ENCODE data around the gene FRMD4A.

FRMD4A gene

DNA sequence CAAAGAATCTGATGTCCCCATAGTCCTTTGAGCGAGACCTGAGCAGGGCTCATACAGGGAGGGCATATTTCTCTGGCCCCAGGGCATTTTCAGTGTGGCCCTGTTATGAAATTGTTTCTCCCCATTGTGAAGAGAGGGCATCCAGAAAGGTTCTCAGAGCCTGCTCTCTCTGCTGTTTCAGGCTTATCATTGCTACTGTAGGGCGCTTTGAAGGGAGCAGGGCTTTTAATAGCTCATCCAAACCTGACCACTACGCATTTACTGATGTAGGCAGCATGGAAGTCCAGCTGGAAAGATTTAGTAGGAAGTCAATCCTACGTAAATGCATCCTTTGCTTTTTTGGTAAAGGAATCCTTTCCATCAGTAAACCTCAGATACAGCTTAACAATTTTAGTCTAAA is 675.9 kb downstream of the FRMD4A start:
- DNase-seq: no peak

DNA sequence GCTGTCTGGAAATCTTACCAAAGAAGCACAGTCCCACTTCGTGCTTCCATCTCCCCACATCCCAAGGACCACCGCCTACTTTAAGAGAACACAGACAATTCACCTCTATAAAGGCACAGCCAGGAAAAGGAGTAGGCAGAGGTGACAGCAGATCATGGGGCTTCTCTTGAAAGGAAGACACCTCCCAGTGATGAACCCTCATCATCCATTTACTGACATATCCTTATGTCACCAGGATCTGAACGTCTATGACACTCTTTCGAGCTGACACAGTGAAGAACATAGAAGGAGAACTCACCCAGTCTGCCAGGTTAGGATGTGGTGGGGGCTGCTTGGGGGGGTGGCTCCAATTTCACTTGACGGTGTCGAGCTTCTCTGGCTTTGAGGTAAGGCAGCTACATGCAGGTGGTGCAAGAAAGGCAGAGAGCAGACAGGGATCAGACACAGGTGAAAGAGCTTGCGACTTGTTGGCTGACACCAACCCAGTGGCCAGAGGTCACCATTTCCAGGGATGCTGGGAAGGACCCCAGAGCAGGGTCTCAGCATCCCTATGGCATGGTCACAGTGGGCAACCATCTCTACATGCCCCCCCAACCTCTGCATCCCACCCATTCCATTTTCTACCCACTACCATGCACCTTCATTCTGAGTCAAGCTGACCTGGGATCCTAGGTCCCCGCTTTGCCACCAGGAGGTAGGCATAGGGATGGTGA is 676.5 kb downstream of the FRMD4A start:
- no peak for DNase-seq

DNA sequence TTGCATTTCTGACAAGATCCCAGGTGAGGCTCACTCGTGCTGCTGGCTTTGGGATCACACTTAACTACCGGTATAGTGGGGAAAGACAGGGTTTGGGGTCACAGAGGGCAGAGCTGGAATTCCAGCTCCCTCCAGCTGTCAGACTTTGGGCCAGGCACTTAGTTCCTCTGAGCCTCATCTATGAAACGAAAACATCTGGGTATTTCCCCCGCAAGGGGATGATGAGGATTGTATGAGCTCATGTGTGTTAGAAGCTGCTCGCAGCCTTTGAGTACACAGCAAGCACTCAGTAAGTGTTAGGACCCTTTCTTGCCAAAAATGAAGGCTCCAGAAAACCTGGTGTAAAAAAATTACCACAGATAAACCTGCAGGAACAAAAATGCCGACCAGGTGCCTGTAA is 677.9 kb downstream of the FRMD4A start:
- no peak for DNase-seq

DNA sequence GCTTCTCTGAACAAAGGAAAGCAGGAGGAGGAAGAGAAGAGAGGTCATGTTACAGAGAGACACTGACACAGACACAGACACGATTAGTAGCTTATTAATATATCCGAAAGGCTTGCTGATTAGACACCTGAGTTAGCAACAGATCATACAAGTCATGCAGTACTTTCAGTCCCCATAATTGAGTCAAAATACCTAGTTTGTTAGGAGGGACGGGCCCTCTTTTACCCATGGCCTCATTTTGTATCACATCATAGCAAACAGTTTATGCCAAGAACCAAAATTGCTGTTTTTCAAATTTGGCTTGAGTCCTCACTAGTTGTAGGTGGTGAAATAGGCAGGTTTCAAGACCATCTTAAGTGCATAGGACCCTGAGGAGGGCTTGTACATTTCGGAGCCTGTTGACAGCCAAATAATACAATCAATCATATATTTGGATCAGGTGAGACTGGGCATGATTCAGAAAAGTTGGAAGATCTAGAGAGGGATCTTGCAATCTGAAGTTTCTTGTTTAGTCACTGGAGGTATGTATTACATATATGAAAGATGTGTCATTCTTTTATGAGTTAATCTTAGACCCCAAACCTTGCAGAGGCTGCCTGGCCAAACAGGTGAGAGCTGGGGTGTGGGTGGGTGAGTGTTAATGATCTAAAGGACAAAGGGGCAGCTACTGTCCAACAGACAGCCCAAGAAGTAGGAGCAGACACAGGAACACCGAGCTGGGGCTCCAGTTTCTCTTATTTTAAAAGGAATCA is 678.6 kb downstream of the FRMD4A start:
- DNase-seq: no peak

DNA sequence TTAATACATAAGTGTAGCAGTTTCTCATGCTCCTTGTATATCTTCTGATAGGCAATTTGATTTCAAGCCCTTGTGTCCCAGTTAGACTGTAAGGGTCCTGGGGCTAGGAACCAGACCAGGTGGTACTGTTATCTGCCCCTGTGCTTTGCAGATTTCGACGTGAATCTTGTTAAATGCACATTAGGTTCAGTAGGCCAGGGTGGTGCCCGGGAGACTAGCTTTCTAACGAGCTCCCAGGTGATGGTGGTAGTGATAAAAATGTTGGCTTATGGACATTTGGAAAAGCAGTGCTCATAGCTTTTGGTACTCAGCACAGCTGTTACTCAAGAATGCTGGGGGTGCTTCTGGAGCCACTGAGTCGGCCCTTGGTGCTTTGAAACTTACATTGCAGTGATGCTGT is 679.8 kb downstream of the FRMD4A start:
- DNase-seq: no peak

DNA sequence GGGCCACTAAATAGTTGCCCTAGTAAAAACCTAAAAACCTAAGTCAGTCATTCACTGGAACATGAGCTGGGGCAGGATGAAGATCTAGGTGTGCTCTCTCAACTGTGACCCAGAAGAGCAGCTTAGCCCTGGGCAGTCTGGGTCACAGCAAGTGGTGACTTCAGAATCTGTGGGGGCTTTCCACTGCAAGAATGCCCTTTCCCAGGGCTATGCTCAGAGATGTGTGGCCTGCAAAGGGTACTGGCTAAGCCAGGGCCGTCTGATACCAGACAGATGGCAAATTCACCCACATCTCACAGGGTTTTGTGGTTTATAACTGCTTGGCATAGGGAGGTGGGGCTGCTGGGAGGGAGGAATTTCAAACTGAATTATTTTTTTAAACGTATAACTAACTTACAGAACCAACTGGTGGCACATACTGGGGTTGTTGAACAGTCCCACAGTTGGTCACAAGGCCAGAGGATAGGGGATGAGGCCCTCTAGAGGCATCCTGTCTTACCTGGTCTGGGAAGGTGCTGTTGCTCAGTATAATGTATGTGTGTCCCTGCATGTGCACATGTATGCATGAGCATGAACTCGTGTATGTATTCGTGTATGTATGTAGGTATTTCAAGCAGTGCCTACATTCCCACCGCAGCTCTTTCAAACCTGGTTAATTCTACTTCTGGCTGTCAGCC is 680.7 kb downstream of the FRMD4A start:
- no peak for DNase-seq

DNA sequence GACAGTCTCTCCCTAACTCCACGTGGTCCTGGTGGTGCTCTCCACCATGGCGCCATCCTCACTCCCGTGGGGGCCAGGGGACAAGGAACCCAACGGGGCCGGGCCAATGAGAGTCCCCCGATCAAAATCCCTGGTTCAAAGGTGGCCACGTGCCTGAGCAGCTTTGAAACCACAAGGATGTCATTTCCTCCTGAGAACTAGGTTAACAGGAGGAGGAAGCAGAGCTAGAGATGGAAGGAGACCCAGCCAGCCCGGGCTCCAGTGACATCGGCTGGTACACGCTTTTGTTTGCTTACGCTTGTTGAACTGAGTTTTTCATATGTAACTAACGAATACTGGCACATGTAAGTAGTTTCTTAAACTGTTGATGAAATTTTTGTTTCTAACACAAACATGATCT is 682.3 kb downstream of the FRMD4A start:
- no peak for DNase-seq

DNA sequence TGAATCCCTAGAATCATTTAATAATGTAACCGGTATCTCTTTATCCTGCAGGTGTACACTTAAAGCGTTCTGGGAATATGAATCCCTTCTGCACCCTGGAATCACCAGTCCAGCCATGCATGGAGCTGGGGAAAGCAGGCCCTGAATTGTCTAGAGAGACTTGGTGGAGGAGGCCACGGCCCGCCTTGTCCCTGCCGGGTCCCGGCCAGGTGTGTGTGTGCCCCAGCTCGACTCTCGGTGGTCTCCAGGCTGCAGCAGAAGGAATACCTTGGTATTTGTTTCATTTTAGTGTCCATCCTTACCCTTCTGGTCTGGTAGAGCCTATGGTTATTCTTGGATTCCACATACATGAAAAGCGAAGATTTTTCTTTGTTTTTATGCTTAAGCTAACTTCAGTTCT is 685.9 kb downstream of the FRMD4A start:
- DNase-seq: no peak

DNA sequence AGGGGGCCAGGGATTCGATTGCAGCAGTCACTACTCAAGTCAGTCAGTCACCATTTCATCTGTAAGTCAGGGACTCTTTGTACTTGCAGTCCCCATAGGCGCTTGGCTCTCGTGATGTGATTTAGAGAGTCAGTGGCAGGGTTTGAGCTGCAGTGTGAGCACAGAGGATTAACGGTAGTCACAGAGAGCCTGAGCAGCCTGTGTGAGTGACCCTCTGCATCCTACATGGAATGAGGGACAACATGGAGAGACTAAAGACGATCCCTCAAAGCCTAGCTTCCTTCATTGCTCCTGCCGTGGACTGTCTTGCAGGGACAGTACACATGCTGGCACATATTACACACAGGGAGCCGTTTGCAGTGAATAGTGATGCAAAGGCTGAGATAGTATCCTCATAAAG is 687.7 kb downstream of the FRMD4A start:
- no peak for DNase-seq

DNA sequence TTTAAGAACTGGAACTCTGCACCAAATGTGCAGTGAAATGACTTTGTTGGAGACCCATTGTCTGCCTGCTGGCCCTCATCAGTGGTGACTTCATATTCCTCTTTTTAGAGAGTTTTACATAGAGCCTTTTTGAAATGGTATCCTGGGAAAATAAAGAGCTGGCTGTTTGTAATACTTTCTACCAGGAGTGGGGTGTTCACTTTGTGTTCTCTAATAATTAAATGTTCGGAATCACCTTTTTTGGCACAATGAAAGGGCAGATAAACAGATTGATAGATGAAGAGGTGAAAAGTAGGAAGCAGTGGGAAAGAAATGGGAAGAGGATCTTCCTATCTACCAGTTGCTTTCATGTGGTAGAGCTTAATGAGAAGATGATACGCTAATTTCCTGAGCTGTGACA is 688.4 kb downstream of the FRMD4A start:
- no peak for DNase-seq

DNA sequence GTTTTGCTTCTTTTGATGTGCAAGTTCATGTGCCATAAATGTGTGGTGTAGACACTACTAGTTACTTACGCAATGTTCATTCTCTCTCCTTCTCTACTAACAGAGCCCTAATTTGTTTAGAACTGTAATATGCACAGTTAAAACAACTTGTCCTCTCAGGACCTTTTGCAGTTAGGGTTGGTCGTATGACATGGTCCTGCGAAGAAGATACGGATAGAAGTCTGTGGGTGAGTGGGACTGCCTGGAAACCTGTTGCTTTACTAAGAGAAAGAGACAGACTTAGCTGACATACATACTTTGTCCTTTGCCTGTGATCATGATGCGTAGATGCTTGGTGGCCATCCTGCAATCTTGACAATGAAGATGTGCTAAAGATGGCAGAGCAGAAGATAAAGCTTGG is 692.8 kb downstream of the FRMD4A start:
- no peak for DNase-seq

DNA sequence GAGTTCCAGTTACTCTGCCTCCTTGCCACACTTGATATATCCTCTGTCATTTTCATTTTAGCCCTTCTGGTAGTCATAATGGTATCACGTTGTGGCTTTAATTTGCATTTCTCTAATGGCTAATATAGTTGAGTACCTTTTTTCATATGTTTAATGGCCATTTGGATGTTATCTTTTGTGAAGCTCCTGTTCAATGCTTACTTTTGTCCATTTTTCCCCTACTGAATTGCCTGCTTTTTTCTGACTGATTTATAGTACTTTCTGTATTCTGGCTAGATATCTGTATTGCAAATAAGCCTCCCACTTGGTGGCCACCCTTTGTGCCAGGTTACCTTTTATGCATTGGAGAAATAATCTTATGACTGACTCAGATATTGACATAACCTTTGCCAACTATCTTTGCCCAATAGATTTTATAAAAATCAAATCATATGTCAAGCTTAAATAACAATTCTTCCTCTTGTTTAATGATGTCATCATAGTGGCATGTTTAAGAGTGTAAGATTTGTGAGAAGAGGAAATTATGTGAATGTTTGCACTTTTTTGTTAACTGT is 693.3 kb downstream of the FRMD4A start:
- no peak for DNase-seq

DNA sequence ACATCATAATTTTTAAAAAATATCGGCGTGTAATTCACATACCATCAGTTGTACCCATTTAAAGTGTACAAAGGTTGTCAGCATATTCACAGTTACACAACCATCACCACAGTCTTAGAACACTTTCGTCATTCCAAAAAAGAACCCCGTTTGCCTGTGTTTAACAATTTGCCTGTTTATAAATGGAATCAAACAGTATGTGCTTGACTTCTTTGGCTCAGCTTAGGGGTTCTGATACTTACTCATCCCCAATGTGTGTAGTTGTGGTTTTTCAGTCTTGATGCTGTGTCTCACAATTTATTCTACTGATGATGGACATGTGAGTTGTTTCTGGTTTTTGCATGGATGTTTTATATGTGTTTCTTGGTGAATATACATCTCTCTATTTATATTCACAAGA is 693.9 kb downstream of the FRMD4A start:
- DNase-seq: no peak

DNA sequence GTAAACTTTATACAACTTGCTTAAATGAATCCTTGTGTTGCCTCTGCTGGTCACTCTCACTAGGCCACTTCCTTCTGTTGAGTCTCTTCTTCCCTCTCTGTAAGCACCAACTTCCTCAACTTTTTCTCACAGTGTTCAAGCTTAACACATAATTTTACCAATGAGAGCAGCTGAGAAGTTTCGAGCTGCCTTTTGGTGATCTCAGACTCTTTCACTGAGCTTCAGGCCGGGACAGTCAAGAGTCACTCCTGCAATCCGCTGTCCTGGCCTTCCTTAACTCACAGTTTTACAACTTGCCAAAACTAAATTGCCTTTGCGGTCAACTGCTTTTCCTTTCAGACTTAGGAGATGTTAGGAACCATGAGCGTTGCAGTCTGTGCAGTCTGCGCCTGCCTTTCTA is 696.5 kb downstream of the FRMD4A start:
- DNase-seq: no peak

DNA sequence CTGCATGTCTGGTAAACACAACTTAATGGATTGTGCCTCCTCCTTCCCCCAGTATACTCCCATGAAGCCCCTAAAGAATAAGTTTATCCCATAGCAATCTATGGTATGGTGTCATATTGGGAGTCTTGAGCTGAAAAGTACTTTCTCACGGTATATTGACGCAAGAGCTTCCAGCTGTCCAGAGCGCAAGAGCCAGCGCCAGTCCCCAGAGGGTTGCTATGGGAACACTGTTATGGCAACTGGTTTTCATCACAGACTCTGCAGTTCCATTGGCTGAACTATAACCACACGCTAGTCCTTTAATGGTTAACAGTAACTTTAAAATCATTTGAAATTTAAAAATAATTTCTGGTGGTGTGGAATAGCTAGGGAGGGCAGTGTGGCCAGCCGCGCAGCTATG is 697.0 kb downstream of the FRMD4A start:
- DNase-seq: no peak

DNA sequence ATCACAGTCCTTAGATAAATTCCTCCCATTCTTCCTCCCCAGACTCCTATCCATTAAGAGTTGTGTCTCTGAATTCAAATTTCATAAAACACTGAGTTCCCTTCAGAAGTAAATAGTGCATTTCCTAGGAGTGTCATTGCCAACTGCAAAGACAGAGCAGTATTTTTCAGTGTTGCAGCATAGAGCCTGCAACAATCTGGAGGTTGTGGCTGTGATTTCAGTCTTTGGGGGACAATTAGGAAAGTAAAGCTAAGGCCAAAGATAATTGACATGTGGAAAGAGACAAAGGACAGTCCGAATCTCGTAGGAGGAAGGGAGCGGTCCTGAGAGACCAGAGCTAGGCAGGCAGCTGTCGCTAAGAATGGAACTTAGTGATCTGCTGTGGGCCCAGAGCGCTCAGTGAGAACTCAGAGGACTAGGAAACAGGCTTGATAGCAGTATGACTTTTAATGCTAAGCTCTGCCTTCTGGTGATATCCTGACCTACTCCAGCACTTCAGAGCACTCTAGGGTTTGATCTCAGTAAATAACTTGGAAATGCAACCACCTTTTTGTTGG is 697.8 kb downstream of the FRMD4A start:
- no peak for DNase-seq

DNA sequence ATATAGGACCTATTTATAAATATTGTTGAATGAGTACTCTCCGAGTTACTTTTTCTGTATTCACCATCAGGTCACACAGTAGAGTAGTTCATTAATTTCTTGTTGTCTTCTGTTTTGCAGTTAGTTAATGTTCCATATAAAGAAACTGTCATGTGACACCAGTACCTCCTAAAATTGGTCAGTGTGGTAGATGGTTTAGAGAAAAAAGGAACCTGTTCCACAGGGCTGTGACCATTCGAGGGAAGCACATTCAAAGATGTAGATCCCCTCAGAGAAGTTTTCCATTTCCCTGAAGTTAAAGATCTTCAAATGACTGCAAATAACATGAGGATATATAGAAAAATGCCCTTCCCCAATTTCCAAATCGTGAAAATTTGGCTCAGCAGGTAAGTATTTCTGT is 698.3 kb downstream of the FRMD4A start:
- no peak for DNase-seq

DNA sequence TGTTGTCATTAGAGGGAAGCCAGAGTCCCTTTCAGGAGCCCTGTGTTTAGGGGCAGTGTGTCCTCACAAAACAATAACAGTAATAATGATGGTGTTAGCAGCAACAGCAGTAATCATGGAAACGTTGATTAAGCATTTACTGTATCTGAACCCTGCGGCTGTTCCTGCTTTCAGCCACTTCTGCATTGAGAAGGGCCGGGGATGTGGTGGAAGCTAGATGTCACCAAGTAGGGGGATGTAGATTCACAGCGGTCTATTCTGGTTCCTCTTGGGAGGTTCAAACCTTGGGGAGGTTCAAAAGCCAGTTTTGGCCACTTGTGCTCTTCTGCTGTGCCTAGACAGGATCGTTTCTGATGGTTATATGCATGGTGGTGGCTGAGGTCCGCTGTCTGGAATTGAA is 699.1 kb downstream of the FRMD4A start:
- no peak for DNase-seq

DNA sequence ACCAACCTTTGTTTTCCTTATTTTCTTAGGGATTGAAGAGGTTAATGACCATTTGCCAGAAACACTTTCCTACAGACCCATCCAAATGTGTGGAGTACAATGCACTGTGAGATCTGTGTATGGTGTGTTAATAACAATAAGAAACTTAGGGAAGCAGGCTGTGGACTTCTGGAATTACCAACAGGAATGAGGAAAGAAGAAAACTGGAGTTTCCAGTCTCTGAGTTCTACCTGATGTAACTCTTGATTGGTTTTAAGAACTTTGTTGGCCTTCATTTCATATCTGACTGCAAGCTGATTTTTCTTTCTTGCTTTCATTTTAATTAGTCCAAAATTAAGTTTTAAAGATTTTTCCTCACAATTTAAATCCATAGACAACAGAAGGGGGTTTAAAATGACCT is 700.5 kb downstream of the FRMD4A start:
- DNase-seq: no peak

DNA sequence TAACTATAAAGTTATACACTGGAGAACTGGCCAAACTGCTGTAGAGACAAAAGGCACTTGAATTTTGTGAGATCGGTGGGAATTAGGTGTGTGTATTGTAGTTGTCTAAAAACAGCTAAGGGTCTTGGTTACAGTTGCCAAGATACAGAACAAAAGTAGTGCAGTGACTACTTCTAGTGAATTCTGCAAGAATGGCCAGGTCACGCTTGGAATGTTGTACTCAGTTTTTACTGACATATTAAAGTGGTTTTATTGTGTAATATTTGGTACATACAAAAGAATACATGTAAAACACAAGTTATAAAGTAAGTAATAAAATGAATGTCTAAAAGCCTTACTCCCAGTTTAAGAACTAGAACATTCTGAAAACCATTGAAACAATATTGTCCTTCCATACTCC is 701.6 kb downstream of the FRMD4A start:
- no peak for DNase-seq

DNA sequence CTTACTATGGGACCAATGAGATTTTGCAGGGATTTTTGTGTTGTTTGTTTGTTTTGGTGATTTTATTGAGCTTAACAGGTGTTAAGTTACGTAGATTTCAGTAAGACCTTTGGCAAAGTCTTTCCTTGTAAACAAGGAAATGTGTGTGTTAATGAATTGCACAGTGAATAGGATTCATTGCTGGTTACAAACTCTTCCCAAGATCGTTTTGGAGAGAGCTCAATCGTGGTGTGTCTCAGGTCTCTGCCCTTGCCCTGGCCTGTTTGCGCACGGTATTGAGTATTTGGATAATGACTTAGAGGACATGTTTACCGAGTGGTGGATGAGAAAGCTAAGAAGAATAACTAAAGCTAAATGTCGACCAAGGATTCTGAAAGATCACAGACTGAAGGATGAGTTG is 702.1 kb downstream of the FRMD4A start:
- DNase-seq: no peak

DNA sequence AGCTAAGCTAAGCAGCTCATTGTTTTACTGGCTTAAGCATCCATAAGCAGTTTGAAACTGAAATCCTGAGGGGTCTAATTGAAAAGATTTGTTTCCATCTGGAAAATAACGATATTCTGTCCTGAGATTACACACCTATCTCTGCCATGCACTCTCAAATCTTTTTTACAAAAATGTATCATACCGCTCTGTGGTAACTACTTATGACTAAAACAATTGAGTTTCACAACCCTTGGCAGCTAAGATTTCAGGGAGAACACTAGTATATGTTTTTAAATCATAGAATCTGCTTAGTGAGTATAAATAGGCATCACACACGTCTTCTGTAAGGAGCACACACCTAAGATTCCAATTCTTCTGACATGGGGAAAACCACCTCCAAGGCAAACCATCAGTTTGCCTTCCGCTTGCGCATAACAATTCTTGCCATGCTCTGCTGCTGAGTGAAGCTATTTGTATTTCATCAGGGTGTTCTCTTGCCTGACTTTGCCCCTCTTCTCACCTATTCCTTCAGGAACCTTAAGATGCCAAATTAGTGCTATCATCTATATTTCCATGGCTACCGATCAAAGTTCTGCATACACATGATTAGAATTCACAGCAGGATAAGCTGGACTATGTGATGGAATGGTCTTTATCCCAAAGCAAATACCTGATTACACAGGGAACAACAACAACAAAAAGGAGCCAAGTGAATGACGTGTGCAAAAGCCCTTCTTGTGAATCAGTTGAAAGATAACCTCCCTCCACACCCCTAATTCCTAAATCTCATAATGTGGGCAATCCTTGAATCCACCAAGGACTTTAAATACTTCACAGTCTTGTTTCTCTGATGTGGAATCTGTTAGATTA is 703.0 kb downstream of the FRMD4A start:
- no peak for DNase-seq

DNA sequence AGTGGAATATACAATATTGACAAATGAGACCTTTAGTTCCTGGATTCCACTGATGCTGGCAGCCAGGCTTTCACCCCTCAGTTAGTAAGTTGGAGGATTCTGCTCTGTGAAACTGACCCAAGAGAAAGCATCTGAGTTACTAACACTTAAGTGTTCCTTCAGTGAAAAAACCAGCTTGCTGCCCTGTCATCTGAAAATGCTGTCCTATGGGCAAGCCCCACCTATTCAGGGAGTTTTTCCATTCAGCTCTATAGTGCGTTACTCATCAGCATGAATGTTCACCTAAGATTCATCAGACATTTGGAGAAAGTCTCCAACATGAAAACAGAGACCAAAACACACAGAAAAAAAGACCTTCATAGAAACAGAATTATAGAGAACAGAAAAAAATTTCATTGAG is 706.1 kb downstream of the FRMD4A start:
- DNase-seq: no peak
